GM20000 (cell line): ENCODE results near the gene WBP2NL.
A peak's percentile ranks its signal among the peaks of the same experiment; 100 is the strongest.

Source experiments
- DNase-seq: peaks from one replicate; pipeline ENCODE4 v3.0.0; 2012; ENCODE audit warnings: low spot score
- CTCF ChIP-seq: IDR thresholded peaks from 2 replicates; pipeline ENCODE4 v1.5.1; 2012; ENCODE audit warnings: mild to moderate bottlenecking, control low read depth; ENCODE audit errors: extremely low read depth, missing control alignments

Gene WBP2NL

DNA sequence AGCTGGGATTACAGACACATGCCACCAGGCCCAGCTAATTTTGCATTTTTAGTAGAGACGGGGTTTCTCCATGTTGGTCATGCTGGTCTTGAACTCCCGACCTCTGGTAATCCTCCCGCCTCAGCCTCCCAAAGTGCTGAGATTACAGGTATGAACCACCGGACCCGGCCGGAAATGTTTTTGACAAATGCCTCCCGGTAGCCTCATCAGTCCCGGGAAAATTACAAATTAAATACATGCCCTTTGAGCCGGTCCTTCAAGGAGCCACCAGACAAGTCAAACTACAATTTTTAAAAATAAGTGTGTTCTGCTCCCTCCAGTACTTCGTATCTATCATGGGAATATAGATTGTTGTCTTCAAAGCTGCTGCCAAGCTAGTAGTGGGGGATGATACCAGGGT lies 17.5 kb downstream of the WBP2NL start:
- TF ChIP-seq CTCF, result no peak
- no peak for DNase-seq

DNA sequence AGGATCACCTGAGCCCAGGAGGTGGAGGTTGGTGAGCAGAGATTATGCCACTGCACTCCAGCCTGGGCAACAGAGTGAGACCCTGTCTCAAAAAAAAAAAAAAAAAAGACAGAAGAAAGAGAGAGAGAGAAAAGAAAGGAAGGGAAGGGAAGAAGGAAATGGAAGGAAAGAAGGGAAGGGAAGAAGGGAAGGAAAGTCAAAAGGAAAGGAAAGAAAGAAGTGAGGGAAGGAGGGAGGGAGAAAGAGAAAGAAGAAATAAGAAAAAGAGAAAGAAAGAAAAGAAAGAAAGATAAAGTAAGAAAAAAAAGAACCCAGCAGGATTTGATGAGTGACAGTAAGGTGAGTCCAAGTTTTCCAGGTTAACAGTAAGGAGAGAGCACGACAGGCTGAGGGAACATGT lies 19.6 kb downstream of the WBP2NL start:
- no peak for DNase-seq
- TF ChIP-seq CTCF, result no peak

DNA sequence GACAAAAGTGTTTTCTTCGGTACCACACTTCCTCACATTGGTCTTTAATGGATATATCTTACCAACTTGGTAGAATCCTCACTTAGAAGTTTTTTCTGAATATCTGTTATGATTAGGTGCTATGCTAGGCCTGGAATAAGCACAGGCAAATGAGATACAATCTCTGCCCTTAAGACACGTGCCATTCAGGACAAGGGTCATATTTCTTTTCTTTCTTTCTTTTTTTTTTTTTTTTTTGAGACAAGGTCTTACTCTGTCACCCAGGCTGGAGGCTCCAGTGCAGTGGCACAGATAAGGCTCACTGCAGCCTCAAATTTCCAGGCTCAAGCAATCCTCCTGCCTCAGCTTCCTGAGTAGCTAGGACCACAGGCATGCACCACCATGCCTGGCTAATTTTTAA lies 23.0 kb downstream of the WBP2NL start:
- no peak for DNase-seq
- no peak for TF ChIP-seq CTCF

GRCh38 chr22:42022162-42022847 lies 23.7 kb downstream of the WBP2NL start:
- TF ChIP-seq CTCF, result no peak
- peak; percentile 31 for DNase-seq

DNA sequence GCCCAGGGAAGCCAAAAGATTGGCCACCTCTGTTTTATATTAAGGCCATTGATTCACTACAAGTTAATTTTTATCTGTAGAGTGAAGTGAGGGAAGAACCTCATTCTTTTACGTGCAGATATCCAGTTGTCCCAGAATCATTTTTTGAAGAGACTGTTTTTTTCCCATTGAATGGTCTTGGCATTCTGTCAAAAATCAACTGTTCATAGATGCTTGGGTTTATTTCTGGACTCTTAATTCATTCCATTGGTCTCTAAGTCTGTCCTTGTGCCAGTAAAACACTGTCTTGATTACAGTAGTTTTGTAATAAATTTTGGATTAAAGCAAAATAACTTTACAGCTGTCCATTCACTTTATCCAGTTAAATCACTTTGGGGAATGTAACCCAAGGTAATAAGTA lies 26.8 kb downstream of the WBP2NL start:
- DNase-seq, result no peak
- no peak for TF ChIP-seq CTCF

DNA sequence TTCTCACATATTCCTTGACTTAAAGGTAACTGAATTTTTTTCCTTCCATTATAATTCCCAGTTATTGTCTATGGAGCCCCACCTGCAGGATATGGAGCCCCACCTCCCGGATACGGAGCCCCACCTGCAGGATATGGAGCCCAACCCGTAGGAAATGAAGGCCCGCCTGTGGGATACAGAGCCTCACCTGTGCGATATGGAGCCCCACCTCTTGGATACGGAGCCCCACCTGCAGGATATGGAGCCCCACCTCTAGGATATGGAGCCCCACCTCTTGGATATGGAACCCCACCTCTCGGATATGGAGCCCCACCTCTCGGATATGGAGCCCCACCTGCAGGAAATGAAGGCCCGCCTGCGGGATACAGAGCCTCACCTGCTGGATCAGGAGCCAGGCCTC lies 28.1 kb downstream of the WBP2NL start:
- no peak for DNase-seq
- TF ChIP-seq CTCF, result no peak

GRCh38 chr22:42033263-42034181 lies 34.9 kb downstream of the WBP2NL start:
- no peak for TF ChIP-seq CTCF
- no peak for DNase-seq
